Osteocyte (in vitro differentiated cells): ENCODE data around the gene TCEAL2. TPM values are rescaled to one million over a fixed set of nuclear protein-coding genes. Genes with fewer than 3 reads are reported as not detected.
"Not testable (repeated sequence)": the region's sequence is repeated elsewhere in the genome, so short reads cannot be mapped to it uniquely, and the experiment has no call there.

ENCODE experiments used
- DNase-seq: peaks from one replicate; pipeline ENCODE4 v3.0.0; 2021; ENCODE audit warnings: mixed read lengths; ENCODE audit not compliant: unreplicated experiment; ENCODE audit errors: extremely low spot score
- H3K27ac Mint-ChIP-seq: one replicate; pipeline ENCODE4 v1.8.0; 2021; ENCODE audit warnings: mild to moderate bottlenecking, mixed read lengths; ENCODE audit not compliant: unreplicated experiment
- H3K27me3 Mint-ChIP-seq: one replicate; pipeline ENCODE4 v1.8.0; 2021; ENCODE audit warnings: mixed read lengths; ENCODE audit not compliant: unreplicated experiment
- H3K36me3 Mint-ChIP-seq: one replicate; pipeline ENCODE4 v1.8.0; 2021; ENCODE audit warnings: mixed read lengths; ENCODE audit not compliant: unreplicated experiment
- H3K4me1 Mint-ChIP-seq: one replicate; pipeline ENCODE4 v1.8.0; 2021; ENCODE audit warnings: mixed read lengths; ENCODE audit not compliant: unreplicated experiment
- H3K4me3 Mint-ChIP-seq: one replicate; pipeline ENCODE4 v1.8.0; 2021; ENCODE audit warnings: mild to moderate bottlenecking, moderate library complexity, mixed read lengths; ENCODE audit not compliant: unreplicated experiment
- H3K9me3 Mint-ChIP-seq: one replicate; pipeline ENCODE4 v1.8.0; 2021; ENCODE audit warnings: mixed read lengths; ENCODE audit not compliant: unreplicated experiment
- total RNA-seq: library from RNA; stranded (reverse); gene quantifications from 2 replicates; pipeline ENCODE4 v1.2.1, GENCODE V29; 2021
- TF ChIP-seq, protein P1 (sequence below): fragments of 200-600 bp; sonication (generic); IDR thresholded peaks from 2 replicates; pipeline ENCODE4 v1.5.0; 2021; ENCODE audit warnings: antibody characterized with exemption, mild to moderate bottlenecking, moderate library complexity

Gene TCEAL2
- total RNA-seq, 1 donor from 2014 or later, result not detected

DNA sequence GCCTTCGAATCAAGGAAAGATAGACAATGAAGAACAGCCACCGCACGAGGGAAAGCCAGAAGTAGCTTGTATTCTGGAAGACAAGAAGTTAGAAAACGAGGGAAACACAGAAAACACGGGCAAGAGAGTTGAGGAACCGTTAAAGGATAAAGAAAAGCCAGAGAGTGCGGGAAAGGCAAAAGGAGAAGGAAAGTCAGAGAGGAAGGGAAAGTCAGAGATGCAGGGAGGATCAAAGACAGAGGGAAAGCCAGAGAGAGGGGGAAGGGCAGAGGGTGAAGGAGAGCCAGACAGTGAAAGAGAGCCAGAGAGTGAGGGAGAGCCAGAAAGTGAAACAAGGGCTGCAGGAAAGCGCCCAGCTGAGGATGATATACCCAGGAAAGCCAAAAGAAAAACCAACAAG, 1.4 kb downstream of the TCEAL2 start:
- DNase-seq, result no peak
- H3K36me3 Mint-ChIP-seq, result no peaks in the 10 kb centered on the region
- H3K27me3 Mint-ChIP-seq, result peaks cover 18% of the 10 kb centered on the region
- no peak overlapping the region for H3K4me3 Mint-ChIP-seq
- peaks cover 4% of the 10 kb centered on the region for H3K9me3 Mint-ChIP-seq
- H3K4me1 Mint-ChIP-seq, result peaks cover 4% of the 10 kb centered on the region
- TF ChIP-seq, protein P1, sequence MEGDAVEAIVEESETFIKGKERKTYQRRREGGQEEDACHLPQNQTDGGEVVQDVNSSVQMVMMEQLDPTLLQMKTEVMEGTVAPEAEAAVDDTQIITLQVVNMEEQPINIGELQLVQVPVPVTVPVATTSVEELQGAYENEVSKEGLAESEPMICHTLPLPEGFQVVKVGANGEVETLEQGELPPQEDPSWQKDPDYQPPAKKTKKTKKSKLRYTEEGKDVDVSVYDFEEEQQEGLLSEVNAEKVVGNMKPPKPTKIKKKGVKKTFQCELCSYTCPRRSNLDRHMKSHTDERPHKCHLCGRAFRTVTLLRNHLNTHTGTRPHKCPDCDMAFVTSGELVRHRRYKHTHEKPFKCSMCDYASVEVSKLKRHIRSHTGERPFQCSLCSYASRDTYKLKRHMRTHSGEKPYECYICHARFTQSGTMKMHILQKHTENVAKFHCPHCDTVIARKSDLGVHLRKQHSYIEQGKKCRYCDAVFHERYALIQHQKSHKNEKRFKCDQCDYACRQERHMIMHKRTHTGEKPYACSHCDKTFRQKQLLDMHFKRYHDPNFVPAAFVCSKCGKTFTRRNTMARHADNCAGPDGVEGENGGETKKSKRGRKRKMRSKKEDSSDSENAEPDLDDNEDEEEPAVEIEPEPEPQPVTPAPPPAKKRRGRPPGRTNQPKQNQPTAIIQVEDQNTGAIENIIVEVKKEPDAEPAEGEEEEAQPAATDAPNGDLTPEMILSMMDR, result no peak
- H3K27ac Mint-ChIP-seq, result no peak overlapping the region

DNA sequence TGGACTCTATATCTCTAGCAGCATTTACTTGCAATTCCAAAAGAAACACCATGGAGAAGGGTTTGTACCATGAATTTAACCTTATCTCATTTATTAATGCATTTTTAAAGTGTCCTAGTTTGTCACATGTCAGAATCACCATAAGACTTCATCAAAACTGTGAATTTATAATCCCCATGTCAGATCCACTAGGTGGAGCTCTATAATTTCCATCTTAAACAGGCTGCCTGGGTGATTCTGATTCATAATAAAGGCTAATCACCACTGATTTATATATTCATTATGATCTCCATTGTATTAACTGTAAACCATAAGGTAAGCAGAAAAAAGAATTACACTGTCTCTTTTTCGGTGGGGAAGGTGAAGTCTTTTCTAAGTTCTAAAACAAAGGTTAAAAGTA, 4.0 kb downstream of the TCEAL2 start:
- TF ChIP-seq, protein P1, result peak; percentile 45
- Mint-ChIP-seq H3K27me3 (peaks cover 21% of the 10 kb centered on the region), H3K27ac (no peak overlapping the region), H3K9me3 (peaks cover 2% of the 10 kb centered on the region), H3K36me3 (no peaks in the 10 kb centered on the region), H3K4me1 (peaks cover 3% of the 10 kb centered on the region), H3K4me3 (no peak overlapping the region)
- no peak for DNase-seq

DNA sequence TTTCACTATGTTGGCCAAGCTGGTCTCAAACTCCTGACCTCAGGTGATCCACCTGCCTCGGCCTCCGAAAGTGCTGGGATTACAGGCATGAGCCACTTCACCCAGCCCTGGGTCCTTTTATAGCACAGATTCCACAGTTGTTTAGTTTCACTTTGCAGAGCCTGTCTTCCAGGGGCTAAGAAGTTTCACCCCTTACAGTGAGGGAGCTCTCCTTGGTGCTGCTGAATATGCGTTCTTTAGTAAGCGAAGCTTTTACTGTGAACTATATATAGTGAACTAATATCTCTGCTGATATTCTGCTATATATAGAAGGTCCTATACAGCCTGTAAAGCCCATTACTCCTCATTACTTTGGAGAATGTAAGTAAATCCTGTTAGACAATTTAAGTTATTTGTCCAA, 12.6 kb downstream of the TCEAL2 start:
- DNase-seq, result no peak
- TF ChIP-seq, protein P1, result no peak
- no peaks in the 10 kb centered on the region for H3K4me1 Mint-ChIP-seq
- H3K27ac Mint-ChIP-seq, result no peak overlapping the region
- peaks cover 3% of the 10 kb centered on the region for H3K9me3 Mint-ChIP-seq
- no peaks in the 10 kb centered on the region for H3K36me3 Mint-ChIP-seq
- no peaks in the 10 kb centered on the region for H3K27me3 Mint-ChIP-seq
- H3K4me3 Mint-ChIP-seq, result no peak overlapping the region

DNA sequence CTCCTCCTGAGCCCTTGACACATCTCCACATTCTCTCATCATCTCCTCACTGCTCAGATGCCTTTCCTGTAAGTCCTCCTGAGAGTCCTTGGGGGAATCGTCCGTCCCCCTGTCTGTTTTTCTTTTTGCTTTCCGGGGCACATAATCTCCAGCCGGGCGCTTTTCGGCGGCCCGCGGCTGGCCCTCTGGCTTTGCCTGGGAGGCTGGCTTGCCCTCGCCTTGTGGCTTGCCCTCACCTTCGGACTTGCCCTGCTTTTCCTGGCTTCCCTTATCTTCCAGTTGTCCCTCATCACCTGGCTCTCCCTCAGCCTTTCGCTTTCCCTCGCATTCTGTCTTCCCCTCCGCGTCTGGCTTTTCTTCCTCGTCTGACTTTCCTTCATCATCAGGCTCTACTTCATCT, 15.4 kb downstream of the TCEAL2 start:
- H3K4me3 Mint-ChIP-seq, H3K27ac Mint-ChIP-seq, H3K36me3 Mint-ChIP-seq, H3K9me3 Mint-ChIP-seq, H3K4me1 Mint-ChIP-seq, H3K27me3 Mint-ChIP-seq, DNase-seq: not testable (repeated sequence)

DNA sequence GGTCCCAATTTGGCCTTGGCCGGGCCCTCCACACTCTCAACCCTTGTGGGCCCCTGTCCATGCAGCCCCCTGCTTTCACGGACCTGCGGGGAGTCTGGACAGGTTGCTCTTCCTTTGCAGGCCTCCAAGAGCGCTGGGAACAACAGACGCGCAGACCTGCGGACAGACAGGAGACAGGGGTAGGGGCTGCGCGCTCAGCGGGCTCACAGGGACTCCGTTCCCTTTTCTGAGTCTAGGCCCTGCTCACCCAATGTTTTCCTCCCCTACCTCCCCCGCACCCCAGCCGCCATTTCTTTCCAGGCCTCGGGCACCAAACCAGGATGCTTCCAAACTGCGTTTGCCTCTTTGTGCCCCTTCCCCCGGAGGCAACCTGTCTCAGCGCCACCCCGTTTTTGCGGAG, 16.2 kb downstream of the TCEAL2 start:
- not testable (repeated sequence) for H3K9me3 Mint-ChIP-seq, DNase-seq, H3K27me3 Mint-ChIP-seq, H3K36me3 Mint-ChIP-seq, H3K27ac Mint-ChIP-seq, H3K4me3 Mint-ChIP-seq, H3K4me1 Mint-ChIP-seq

DNA sequence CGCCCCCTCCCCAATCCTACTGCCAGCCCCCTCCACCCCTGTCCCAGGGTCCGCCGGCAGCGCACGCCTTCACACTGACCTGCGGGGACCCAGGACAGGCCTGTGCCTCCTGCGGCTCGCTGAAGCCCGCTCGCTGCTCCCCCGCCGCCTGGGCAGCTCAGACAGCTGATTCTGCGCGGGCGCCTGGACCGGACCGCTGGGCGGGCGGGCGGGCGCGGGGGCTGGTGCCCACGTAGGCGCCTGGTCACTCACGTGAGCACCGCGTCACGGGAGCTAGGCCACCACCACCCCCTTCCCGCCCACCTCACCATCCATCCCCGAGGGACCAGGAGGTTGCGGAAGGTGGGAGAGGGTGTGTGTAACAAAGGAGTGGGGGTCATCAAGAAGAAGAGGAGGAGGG, 16.8 kb downstream of the TCEAL2 start, which contains the start of gene TCEAL6:
Gene TCEAL6, minus strand, starts transcription at position 208 of the 400 bp plus-strand sequence.
- not testable (repeated sequence) for H3K27ac Mint-ChIP-seq, H3K36me3 Mint-ChIP-seq, DNase-seq

More for the DNA sequence above, 16.8 kb downstream of the TCEAL2 start, which contains the start of gene TCEAL6:
- H3K4me1 Mint-ChIP-seq, H3K9me3 Mint-ChIP-seq, H3K4me3 Mint-ChIP-seq, H3K27me3 Mint-ChIP-seq: not testable (repeated sequence)
